ENCODE results near the gene MRPL17.

The MRPL17 gene

DNA sequence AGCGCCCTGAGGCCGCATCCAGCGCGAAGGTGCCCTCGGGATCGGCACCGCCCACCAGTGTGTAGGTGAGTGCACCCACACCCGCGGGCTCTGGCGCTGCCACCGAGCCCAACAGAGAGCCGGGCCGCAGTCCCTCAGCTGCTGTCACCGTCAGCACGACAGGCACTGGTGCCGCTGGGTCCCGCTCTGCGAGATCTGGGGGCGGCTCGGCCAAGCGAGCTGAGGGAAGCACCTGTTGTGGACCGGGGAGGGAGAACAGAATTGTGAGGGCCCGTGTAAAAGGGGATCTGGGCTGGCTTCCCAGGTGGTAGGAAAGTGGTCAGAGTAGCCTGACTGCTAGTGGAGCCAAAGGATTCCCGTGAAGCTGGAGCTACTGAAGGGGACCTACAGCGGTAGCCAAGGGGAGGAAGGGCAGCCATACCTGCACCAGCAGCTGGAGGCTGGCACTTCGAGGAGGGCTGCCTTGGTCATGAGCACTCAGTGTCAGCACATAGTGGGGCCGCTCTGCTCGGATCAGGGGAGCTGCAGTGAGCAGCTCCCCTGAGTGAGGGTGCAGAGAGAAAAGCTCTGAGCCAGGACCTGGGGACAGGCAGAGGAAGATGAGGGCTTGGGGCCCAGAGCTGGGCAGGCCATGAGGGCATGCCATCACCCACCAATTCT lies 52.4 kb downstream of the MRPL17 start:
- no peak for DNase-seq

Measured in OCI-M1 (cell line).